Astrocyte (in vitro differentiated cells and primary cell): ENCODE results near the gene SLC25A41.

ENCODE experiments used
- CTCF ChIP-seq: IDR thresholded peaks from 2 replicates; pipeline ENCODE4 v1.5.1; 2011; ENCODE audit warnings: low read depth, mild to moderate bottlenecking, inconsistent platforms, low read length, moderate library complexity; ENCODE audit not compliant: insufficient read depth
- EZH2 ChIP-seq: IDR thresholded peaks from 2 replicates; pipeline ENCODE4 v1.6.1; 2012; ENCODE audit warnings: mild to moderate bottlenecking, low read length, inconsistent platforms; ENCODE audit not compliant: insufficient read depth

- TF ChIP-seq CTCF (no peak), EZH2 (no peak)
Measured at GRCh38 chr19:6384381-6384780, 49.2 kb downstream of the SLC25A41 start.
